ENCODE data around the gene PACS1.

Gene PACS1

GRCh38 chr11:66293777-66294625 lies 223.9 kb downstream of the PACS1 start:
- DNase-seq = no peak

All from NCI-H510A (cell line).